ENCODE data around the gene ASCC3. TPM values are rescaled to one million over a fixed set of nuclear protein-coding genes. Genes with fewer than 3 reads are reported as not detected.
"Not testable (repeated sequence)": the region's sequence is repeated elsewhere in the genome, so short reads cannot be mapped to it uniquely, and the experiment has no call there.

The ASCC3 gene
- total RNA-seq, 6 experiments from 2014 or later, result 96.1 to 101 (median 97.8) TPM

GRCh38 chr6:100893743-100894142 lies 12.6 kb upstream of the ASCC3 start:
- no peak for DNase-seq
- no peaks in the 10 kb centered on the region for H3K27me3 Mint-ChIP-seq (ENCODE audit: insufficient read depth)
- peaks cover 1% of the 10 kb centered on the region; the same call in 1 of the 2 replicates for H3K9me3 Mint-ChIP-seq
- no peak for TF ChIP-seq CTCF (IDR thresholded peaks at IDR 0.05)
- peaks cover 11% of the 10 kb centered on the region for H3K4me1 Mint-ChIP-seq (ENCODE audit: low read depth)
- no peak overlapping the region for H3K27ac Mint-ChIP-seq
- peaks cover 1% of the 10 kb centered on the region; the same call in 1 of the 2 replicates for H3K36me3 Mint-ChIP-seq (ENCODE audit: low read depth)
- no peak overlapping the region for H3K4me3 Mint-ChIP-seq

GRCh38 chr6:100892693-100893092 lies 11.6 kb upstream of the ASCC3 start:
- no peak for TF ChIP-seq CTCF (IDR thresholded peaks at IDR 0.05)

GRCh38 chr6:100892116-100892515 lies 11.0 kb upstream of the ASCC3 start:
- Mint-ChIP-seq H3K27ac (no peak overlapping the region), H3K9me3 (no peaks in the 10 kb centered on the region), H3K36me3 (ENCODE audit: low read depth) (no peaks in the 10 kb centered on the region), H3K27me3 (ENCODE audit: insufficient read depth) (no peaks in the 10 kb centered on the region), H3K4me3 (no peak overlapping the region), H3K4me1 (ENCODE audit: low read depth) (peaks cover 11% of the 10 kb centered on the region)
- TF ChIP-seq CTCF (IDR thresholded peaks at IDR 0.05), result no peak
- DNase-seq, result no peak

More at GRCh38 chr6:100892693-100893092, 11.6 kb upstream of the ASCC3 start:
- Mint-ChIP-seq H3K9me3 (no peaks in the 10 kb centered on the region; the same call in 1 of the 2 replicates), H3K27ac (no peak overlapping the region), H3K4me3 (no peak overlapping the region), H3K4me1 (ENCODE audit: low read depth) (peaks cover 11% of the 10 kb centered on the region), H3K27me3 (ENCODE audit: insufficient read depth) (no peaks in the 10 kb centered on the region), H3K36me3 (ENCODE audit: low read depth) (no peaks in the 10 kb centered on the region)
- no peak for DNase-seq

GRCh38 chr6:100891079-100891478 lies 9.9 kb upstream of the ASCC3 start:
- Mint-ChIP-seq H3K36me3 (ENCODE audit: low read depth) (no peaks in the 10 kb centered on the region), H3K27ac (no peak overlapping the region), H3K4me3 (no peak overlapping the region), H3K9me3 (no peaks in the 10 kb centered on the region), H3K27me3 (ENCODE audit: insufficient read depth) (no peaks in the 10 kb centered on the region), H3K4me1 (ENCODE audit: low read depth) (peaks cover 11% of the 10 kb centered on the region)
- TF ChIP-seq CTCF (IDR thresholded peaks at IDR 0.05), result no peak
- DNase-seq, result no peak

- not testable (repeated sequence) for H3K4me3 Mint-ChIP-seq; DNase-seq; H3K27me3 Mint-ChIP-seq (ENCODE audit: insufficient read depth); H3K36me3 Mint-ChIP-seq (ENCODE audit: low read depth); H3K9me3 Mint-ChIP-seq; H3K27ac Mint-ChIP-seq
- H3K4me1 Mint-ChIP-seq (ENCODE audit: low read depth), result peaks cover 11% of the 10 kb centered on the region
These were observed 9.5 kb upstream of the ASCC3 start for GRCh38 chr6:100890646-100891045.

- Mint-ChIP-seq H3K4me3 (no peak overlapping the region), H3K27me3 (ENCODE audit: insufficient read depth) (no peaks in the 10 kb centered on the region), H3K27ac (no peak overlapping the region), H3K36me3 (ENCODE audit: low read depth) (no peaks in the 10 kb centered on the region), H3K4me1 (ENCODE audit: low read depth) (peaks cover 11% of the 10 kb centered on the region), H3K9me3 (no peaks in the 10 kb centered on the region)
- DNase-seq, result no peak
- TF ChIP-seq CTCF (IDR thresholded peaks at IDR 0.05), result no peak
These were observed 8.2 kb upstream of the ASCC3 start for GRCh38 chr6:100889351-100889750.
